Type B pancreatic cell (in vitro differentiated cells): ENCODE data around the gene PVR. TPM values are rescaled to one million over a fixed set of nuclear protein-coding genes. Genes with fewer than 3 reads are reported as not detected.

ENCODE experiments used
- DNase-seq: peaks from one replicate; pipeline ENCODE4 v3.0.0; 2021; ENCODE audit warnings: mixed read lengths; ENCODE audit not compliant: unreplicated experiment; ENCODE audit errors: extremely low spot score
- H3K27ac Mint-ChIP-seq: 2 replicates; pipeline ENCODE4 v1.8.0; 2021; ENCODE audit warnings: mild to moderate bottlenecking, mixed read lengths
- H3K27me3 Mint-ChIP-seq: 2 replicates; pipeline ENCODE4 v1.8.0; 2021; ENCODE audit warnings: mixed read lengths
- H3K36me3 Mint-ChIP-seq: 2 replicates; pipeline ENCODE4 v1.8.0; 2021; ENCODE audit warnings: mixed read lengths
- H3K4me1 Mint-ChIP-seq: one replicate; pipeline ENCODE4 v1.8.0; 2021; ENCODE audit warnings: mixed read lengths; ENCODE audit not compliant: unreplicated experiment
- H3K4me3 Mint-ChIP-seq: 2 replicates; pipeline ENCODE4 v1.8.0; 2021; ENCODE audit warnings: mild to moderate bottlenecking, mixed read lengths
- H3K9me3 Mint-ChIP-seq: 2 replicates; pipeline ENCODE4 v1.8.0; 2021; ENCODE audit warnings: mixed read lengths
- CTCF ChIP-seq: fragments of 200-600 bp; sonication (generic); conservative IDR thresholded peaks from 2 replicates; pipeline ENCODE4 v1.5.0; 2021; ENCODE audit warnings: antibody characterized with exemption, mild to moderate bottlenecking
- total RNA-seq: library from RNA; stranded (reverse); gene quantifications from 2 replicates; pipeline ENCODE4 v1.2.1, GENCODE V29; 2021; ENCODE audit warnings: low replicate concordance

Gene PVR
- total RNA-seq, 1 donor from 2014 or later, result 29.7 TPM

- DNase-seq, result no peak
- Mint-ChIP-seq H3K4me3 (no peak overlapping the region), H3K36me3 (peaks cover 20% of the 10 kb centered on the region), H3K9me3 (no peaks in the 10 kb centered on the region), H3K27me3 (no peaks in the 10 kb centered on the region), H3K4me1 (peaks cover 5% of the 10 kb centered on the region), H3K27ac (peak overlapping the region; percentile 39)
- no peak for TF ChIP-seq CTCF
These were observed 5.0 kb downstream of the PVR start for GRCh38 chr19:44648631-44649251.

- Mint-ChIP-seq H3K27me3 (no peaks in the 10 kb centered on the region), H3K27ac (no peak overlapping the region), H3K9me3 (no peaks in the 10 kb centered on the region), H3K36me3 (peaks cover 22% of the 10 kb centered on the region), H3K4me1 (peaks cover 5% of the 10 kb centered on the region), H3K4me3 (no peak overlapping the region)
- DNase-seq, result no peak
- no peak for TF ChIP-seq CTCF
These were observed 6.0 kb downstream of the PVR start for GRCh38 chr19:44649578-44650145.

- Mint-ChIP-seq H3K4me1 (no peaks in the 10 kb centered on the region), H3K4me3 (no peak overlapping the region), H3K36me3 (peaks cover 45% of the 10 kb centered on the region), H3K9me3 (no peaks in the 10 kb centered on the region), H3K27me3 (no peaks in the 10 kb centered on the region), H3K27ac (no peak overlapping the region)
- DNase-seq, result no peak
- no peak for TF ChIP-seq CTCF
These were observed 9.6 kb downstream of the PVR start for GRCh38 chr19:44653343-44653742.

- no peak for DNase-seq
- Mint-ChIP-seq H3K27ac (no peak overlapping the region), H3K4me1 (no peaks in the 10 kb centered on the region)
These were observed 10.5 kb downstream of the PVR start for GRCh38 chr19:44653977-44654774.

More at GRCh38 chr19:44653977-44654774, 10.5 kb downstream of the PVR start:
- peak; percentile 65 for TF ChIP-seq CTCF
- no peak overlapping the region for H3K4me3 Mint-ChIP-seq
- no peaks in the 10 kb centered on the region for H3K27me3 Mint-ChIP-seq
- H3K36me3 Mint-ChIP-seq, result peaks cover 50% of the 10 kb centered on the region
- no peaks in the 10 kb centered on the region for H3K9me3 Mint-ChIP-seq
